ENCODE results near the gene PKD2. TPM values are rescaled to one million over a fixed set of nuclear protein-coding genes. Genes with fewer than 3 reads are reported as not detected.
"Not testable (repeated sequence)": the region's sequence is repeated elsewhere in the genome, so short reads cannot be mapped to it uniquely, and the experiment has no call there.

Gene PKD2
- total RNA-seq, 1 donor from 2014 or later: 33.1 TPM

DNA sequence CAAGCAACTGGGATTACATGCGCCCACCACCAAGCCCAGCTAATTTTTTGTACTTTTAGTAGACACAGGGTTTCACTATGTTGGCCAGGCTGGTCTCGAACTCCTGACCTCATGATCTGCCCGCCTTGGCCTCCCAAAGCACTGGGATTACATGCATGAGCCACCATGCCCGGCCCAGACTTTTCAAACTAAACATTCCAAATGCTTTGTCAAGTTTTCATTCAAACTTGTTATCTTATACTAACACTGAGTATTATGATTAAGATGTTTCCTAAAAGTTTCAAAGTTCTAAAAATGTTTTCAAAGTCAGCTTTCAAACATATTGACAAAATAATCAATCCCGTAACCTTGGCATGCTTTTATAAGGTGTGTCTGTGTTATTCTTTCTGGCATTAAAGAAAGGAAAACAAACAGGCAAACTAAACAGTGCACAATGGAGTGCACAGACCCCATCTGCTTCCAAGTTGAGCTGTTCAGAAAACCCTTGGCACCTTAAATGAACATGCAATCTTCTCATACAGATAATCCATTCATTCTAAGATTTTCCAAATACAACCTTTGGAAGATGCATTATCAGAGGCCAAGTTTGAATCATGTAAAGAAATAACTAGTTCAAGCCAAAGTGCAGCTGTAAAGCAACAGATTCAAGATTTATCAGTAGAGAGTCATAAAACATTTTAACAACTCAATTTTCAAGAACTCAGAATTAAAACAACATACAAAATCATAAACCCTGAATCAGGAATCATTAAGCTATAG lies 101.9 kb downstream of the PKD2 start:
- H3K36me3 ChIP-seq: no peaks in the 10 kb centered on the region
- TF ChIP-seq POLR2A (IDR thresholded peaks at IDR 0.05) (no peak), POLR2AphosphoS5 (IDR thresholded peaks at IDR 0.05; ENCODE audit: insufficient read depth in 1 of 2, low read depth in 1 of 2) (no peak)
- TF ChIP-seq, protein P1, sequence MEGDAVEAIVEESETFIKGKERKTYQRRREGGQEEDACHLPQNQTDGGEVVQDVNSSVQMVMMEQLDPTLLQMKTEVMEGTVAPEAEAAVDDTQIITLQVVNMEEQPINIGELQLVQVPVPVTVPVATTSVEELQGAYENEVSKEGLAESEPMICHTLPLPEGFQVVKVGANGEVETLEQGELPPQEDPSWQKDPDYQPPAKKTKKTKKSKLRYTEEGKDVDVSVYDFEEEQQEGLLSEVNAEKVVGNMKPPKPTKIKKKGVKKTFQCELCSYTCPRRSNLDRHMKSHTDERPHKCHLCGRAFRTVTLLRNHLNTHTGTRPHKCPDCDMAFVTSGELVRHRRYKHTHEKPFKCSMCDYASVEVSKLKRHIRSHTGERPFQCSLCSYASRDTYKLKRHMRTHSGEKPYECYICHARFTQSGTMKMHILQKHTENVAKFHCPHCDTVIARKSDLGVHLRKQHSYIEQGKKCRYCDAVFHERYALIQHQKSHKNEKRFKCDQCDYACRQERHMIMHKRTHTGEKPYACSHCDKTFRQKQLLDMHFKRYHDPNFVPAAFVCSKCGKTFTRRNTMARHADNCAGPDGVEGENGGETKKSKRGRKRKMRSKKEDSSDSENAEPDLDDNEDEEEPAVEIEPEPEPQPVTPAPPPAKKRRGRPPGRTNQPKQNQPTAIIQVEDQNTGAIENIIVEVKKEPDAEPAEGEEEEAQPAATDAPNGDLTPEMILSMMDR (IDR thresholded peaks at IDR 0.05): no peak
- H3K27ac ChIP-seq: no peak overlapping the region
- intact Hi-C loops (cut with DNase I): no loop called here
- H3K9me3 ChIP-seq: no peaks in the 10 kb centered on the region
- H3K4me1 ChIP-seq: no peaks in the 10 kb centered on the region
- no peaks in the 10 kb centered on the region for H3K27me3 ChIP-seq
- DNase-seq (ENCODE audit: extremely low spot score in 2 of 2): no peak
- H3K4me3 ChIP-seq: no peak overlapping the region

DNA sequence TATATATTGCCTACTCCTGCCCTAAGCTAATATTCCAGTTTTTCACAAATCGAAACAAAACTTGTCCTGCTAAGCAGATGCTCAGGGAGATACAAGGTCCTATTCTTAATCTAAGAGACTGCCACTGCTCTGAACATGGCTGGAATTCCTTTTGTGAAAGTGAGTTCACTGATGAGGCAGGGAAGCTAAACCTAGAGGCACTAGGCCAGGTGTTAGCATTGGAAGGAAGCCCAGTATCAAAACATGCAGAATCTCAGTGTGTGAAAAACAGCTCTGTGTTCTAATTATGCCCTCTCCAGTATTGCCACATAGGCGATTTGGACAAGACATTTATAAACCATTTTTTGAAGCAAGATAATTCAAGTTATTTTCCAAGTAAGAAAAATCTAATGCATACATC lies 103.4 kb downstream of the PKD2 start:
- Histone ChIP-seq H3K36me3 (no peaks in the 10 kb centered on the region), H3K4me1 (no peaks in the 10 kb centered on the region), H3K9me3 (no peaks in the 10 kb centered on the region), H3K4me3 (no peak overlapping the region), H3K27me3 (no peaks in the 10 kb centered on the region), H3K27ac (no peak overlapping the region)
- DNase-seq (ENCODE audit: extremely low spot score in 2 of 2): no peak
- intact Hi-C loops (cut with DNase I): no loop called here
- TF ChIP-seq POLR2A (IDR thresholded peaks at IDR 0.05): no peak
- TF ChIP-seq POLR2AphosphoS5 (IDR thresholded peaks at IDR 0.05; ENCODE audit: insufficient read depth in 1 of 2, low read depth in 1 of 2): no peak
- TF ChIP-seq, protein P1 (IDR thresholded peaks at IDR 0.05): no peak

DNA sequence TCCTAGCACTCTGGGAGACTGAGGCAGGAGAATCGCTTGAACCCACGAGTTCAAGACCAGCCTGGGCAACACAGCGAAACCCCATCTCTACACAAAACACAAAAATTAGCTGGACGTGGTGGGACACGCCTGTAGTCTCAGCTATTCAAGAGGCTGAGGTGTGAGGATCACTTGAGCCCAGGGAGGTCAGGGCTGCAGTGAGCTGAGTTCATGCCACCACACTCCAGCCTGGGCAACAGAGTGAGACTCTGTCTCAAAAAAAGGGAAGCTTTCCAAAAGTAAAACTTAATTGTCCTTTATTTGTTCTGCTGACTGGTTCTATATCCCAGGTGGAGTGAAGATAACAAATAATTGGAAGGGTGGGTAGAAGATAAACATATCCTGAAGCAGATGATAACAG lies 105.4 kb downstream of the PKD2 start:
- Histone ChIP-seq H3K4me1 (no peaks in the 10 kb centered on the region), H3K9me3 (no peaks in the 10 kb centered on the region), H3K27me3 (no peaks in the 10 kb centered on the region), H3K36me3 (no peaks in the 10 kb centered on the region), H3K27ac (no peak overlapping the region), H3K4me3 (no peak overlapping the region)
- intact Hi-C loops (cut with DNase I): no loop called here
- DNase-seq (ENCODE audit: extremely low spot score in 2 of 2): no peak
- TF ChIP-seq POLR2AphosphoS5 (IDR thresholded peaks at IDR 0.05; ENCODE audit: insufficient read depth in 1 of 2, low read depth in 1 of 2) (no peak), POLR2A (IDR thresholded peaks at IDR 0.05) (no peak)
- TF ChIP-seq, protein P1 (IDR thresholded peaks at IDR 0.05): no peak

DNA sequence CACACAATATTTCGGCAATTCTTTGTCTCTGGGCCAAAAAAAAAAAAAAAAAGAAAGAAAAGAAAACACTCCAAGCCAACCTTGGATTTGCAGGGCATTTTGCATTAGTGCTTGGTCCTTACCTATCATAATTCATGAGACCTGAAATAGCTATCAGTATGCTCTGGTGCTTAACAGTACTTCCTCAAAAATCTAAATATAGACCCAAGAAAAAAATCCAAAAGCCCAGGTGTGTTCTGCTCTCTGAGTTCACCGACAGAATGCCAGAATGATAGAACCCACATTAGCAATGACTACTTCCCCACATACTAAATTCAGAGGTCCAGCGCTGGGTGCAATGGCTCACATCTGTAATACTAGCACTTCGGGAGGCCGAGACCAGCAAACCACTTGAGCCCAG lies 108.2 kb downstream of the PKD2 start:
- intact Hi-C loops (cut with DNase I): no loop called here
- no peak overlapping the region for H3K27ac ChIP-seq
- no peaks in the 10 kb centered on the region for H3K27me3 ChIP-seq
- no peaks in the 10 kb centered on the region for H3K4me1 ChIP-seq
- H3K9me3 ChIP-seq: peaks cover 12% of the 10 kb centered on the region
- no peak for DNase-seq (ENCODE audit: extremely low spot score in 2 of 2)
- TF ChIP-seq POLR2A (IDR thresholded peaks at IDR 0.05) (no peak), POLR2AphosphoS5 (IDR thresholded peaks at IDR 0.05; ENCODE audit: insufficient read depth in 1 of 2, low read depth in 1 of 2) (no peak)
- TF ChIP-seq, protein P1 (IDR thresholded peaks at IDR 0.05): no peak
- H3K4me3 ChIP-seq: no peak overlapping the region
- peaks cover 0 to 6% of the 10 kb centered on the region in 2 donors for H3K36me3 ChIP-seq

DNA sequence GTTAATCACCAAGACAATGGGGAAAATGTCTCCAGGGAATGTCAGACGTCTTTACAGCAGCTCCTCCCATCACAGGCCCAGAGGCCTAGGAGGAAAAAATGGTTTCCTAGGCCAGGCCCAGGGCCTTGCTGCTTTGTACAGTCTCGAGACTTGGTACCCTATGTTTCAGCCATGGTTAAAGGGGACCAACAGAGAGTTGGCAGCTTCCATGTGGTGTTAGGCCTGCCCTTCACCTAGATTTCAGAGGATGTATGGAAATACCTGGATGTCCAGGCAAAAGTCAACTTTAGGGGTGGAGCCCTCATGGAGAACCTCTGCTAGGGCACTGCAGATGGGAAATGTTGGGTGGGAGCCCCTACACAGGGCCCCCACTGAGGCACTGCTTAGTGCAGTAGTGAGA lies 112.5 kb downstream of the PKD2 start:
- no peak for TF ChIP-seq POLR2A (IDR thresholded peaks at IDR 0.05)
- TF ChIP-seq, protein P1 (IDR thresholded peaks at IDR 0.05): no peak
- TF ChIP-seq POLR2AphosphoS5 (IDR thresholded peaks at IDR 0.05; ENCODE audit: insufficient read depth in 1 of 2, low read depth in 1 of 2): no peak
- no peak overlapping the region for H3K4me3 ChIP-seq
- no peaks in the 10 kb centered on the region for H3K27me3 ChIP-seq
- peaks cover 12% of the 10 kb centered on the region for H3K9me3 ChIP-seq
- intact Hi-C loops (cut with DNase I): no loop called here
- H3K27ac ChIP-seq: no peak overlapping the region
- no peak for DNase-seq (ENCODE audit: extremely low spot score in 2 of 2)
- H3K4me1 ChIP-seq: no peaks in the 10 kb centered on the region
- peaks cover 0 to 6% of the 10 kb centered on the region in 2 donors for H3K36me3 ChIP-seq

DNA sequence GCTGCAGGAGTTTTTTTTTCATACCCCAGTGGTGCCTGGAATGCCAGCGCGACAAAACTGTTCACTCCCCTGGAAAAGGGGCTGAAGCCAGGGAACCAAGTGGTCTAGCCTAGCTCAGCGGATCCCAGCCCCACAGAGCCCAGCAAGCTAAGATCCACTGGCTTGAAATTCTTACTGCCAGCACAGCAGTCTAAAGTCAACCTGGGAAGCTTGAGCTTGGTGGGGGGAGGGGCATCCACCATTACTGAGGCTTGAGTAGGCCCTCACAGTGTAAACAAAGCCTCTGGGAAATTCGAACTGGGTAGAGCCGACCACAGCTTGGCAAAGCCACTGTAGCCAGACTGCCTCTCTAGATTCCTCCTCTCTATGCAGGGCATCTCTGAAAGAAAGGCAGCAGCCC lies 114.8 kb downstream of the PKD2 start:
- H3K36me3 ChIP-seq; H3K4me1 ChIP-seq; intact Hi-C loops (cut with DNase I); H3K4me3 ChIP-seq; H3K27me3 ChIP-seq; H3K27ac ChIP-seq; DNase-seq (ENCODE audit: extremely low spot score in 2 of 2): not testable (repeated sequence)
- H3K9me3 ChIP-seq: peaks cover 12% of the 10 kb centered on the region

Data from vagina (tissue), 2 donors.